ENCODE measurements around the gene CEP63.

CEP63 gene

GRCh38 chr3:134611516-134611915, 125.7 kb downstream of the CEP63 start:
- Mint-ChIP-seq H3K27ac (no peak overlapping the region), H3K27me3 (ENCODE audit: low read depth) (peaks cover 4% of the 10 kb centered on the region), H3K9me3 (no peaks in the 10 kb centered on the region), H3K4me1 (peaks cover 10% of the 10 kb centered on the region), H3K36me3 (ENCODE audit: low read depth) (no peaks in the 10 kb centered on the region), H3K4me3 (no peak overlapping the region)
- TF ChIP-seq, protein P1, sequence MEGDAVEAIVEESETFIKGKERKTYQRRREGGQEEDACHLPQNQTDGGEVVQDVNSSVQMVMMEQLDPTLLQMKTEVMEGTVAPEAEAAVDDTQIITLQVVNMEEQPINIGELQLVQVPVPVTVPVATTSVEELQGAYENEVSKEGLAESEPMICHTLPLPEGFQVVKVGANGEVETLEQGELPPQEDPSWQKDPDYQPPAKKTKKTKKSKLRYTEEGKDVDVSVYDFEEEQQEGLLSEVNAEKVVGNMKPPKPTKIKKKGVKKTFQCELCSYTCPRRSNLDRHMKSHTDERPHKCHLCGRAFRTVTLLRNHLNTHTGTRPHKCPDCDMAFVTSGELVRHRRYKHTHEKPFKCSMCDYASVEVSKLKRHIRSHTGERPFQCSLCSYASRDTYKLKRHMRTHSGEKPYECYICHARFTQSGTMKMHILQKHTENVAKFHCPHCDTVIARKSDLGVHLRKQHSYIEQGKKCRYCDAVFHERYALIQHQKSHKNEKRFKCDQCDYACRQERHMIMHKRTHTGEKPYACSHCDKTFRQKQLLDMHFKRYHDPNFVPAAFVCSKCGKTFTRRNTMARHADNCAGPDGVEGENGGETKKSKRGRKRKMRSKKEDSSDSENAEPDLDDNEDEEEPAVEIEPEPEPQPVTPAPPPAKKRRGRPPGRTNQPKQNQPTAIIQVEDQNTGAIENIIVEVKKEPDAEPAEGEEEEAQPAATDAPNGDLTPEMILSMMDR (IDR thresholded peaks at IDR 0.05; ENCODE audit: unreplicated experiment in 3 of 3): no peak

DNA sequence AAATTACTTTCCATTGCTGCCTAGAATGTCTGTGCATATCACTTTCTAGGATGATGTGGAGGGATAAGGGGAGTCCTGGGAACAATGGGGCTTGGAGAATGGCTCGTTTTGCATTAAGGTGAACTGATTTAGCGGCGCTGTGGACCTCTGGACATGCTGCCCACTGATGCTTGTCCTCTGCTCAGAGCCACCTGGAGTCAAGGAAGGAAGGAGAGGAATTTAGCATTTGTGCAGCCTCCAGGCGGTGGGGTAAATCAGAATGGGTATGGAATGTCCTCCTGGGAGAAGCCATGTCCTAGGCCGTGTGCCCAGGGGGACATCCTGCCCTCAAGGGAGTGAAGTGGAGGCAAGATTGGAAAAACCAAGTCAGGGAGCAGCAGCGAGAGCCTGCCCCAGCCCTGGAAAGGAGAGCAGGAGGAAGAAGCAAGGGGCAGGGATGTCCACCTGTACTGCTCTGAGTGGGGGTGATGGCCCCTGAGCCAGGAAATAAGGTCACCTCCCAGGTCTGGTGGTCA, 127.2 kb downstream of the CEP63 start:
- Mint-ChIP-seq H3K27ac (no peak overlapping the region), H3K4me3 (no peak overlapping the region)

GRCh38 chr3:134614955-134615354, 129.1 kb downstream of the CEP63 start:
- TF ChIP-seq, protein P1 (IDR thresholded peaks at IDR 0.05; ENCODE audit: unreplicated experiment in 3 of 3): no peak

More for the DNA sequence above, 127.2 kb downstream of the CEP63 start:
- Mint-ChIP-seq H3K4me1 (peaks cover 10% of the 10 kb centered on the region), H3K27me3 (ENCODE audit: low read depth) (peaks cover 4% of the 10 kb centered on the region), H3K9me3 (no peaks in the 10 kb centered on the region), H3K36me3 (ENCODE audit: low read depth) (no peaks in the 10 kb centered on the region)
- TF ChIP-seq, protein P1 (IDR thresholded peaks at IDR 0.05; ENCODE audit: unreplicated experiment in 3 of 3): no peak

GRCh38 chr3:134615743-134616142, 129.9 kb downstream of the CEP63 start:
- Mint-ChIP-seq H3K27me3 (ENCODE audit: low read depth) (no peaks in the 10 kb centered on the region), H3K36me3 (ENCODE audit: low read depth) (no peaks in the 10 kb centered on the region), H3K4me1 (no peaks in the 10 kb centered on the region), H3K9me3 (no peaks in the 10 kb centered on the region), H3K27ac (no peak overlapping the region), H3K4me3 (no peak overlapping the region)
- TF ChIP-seq, protein P1 (IDR thresholded peaks at IDR 0.05; ENCODE audit: unreplicated experiment in 3 of 3): no peak

More at GRCh38 chr3:134614955-134615354, 129.1 kb downstream of the CEP63 start:
- H3K4me3 Mint-ChIP-seq: no peak overlapping the region
- no peaks in the 10 kb centered on the region for H3K27me3 Mint-ChIP-seq (ENCODE audit: low read depth)
- no peaks in the 10 kb centered on the region for H3K9me3 Mint-ChIP-seq
- H3K27ac Mint-ChIP-seq: no peak overlapping the region
- no peaks in the 10 kb centered on the region for H3K4me1 Mint-ChIP-seq
- no peaks in the 10 kb centered on the region for H3K36me3 Mint-ChIP-seq (ENCODE audit: low read depth)

DNA sequence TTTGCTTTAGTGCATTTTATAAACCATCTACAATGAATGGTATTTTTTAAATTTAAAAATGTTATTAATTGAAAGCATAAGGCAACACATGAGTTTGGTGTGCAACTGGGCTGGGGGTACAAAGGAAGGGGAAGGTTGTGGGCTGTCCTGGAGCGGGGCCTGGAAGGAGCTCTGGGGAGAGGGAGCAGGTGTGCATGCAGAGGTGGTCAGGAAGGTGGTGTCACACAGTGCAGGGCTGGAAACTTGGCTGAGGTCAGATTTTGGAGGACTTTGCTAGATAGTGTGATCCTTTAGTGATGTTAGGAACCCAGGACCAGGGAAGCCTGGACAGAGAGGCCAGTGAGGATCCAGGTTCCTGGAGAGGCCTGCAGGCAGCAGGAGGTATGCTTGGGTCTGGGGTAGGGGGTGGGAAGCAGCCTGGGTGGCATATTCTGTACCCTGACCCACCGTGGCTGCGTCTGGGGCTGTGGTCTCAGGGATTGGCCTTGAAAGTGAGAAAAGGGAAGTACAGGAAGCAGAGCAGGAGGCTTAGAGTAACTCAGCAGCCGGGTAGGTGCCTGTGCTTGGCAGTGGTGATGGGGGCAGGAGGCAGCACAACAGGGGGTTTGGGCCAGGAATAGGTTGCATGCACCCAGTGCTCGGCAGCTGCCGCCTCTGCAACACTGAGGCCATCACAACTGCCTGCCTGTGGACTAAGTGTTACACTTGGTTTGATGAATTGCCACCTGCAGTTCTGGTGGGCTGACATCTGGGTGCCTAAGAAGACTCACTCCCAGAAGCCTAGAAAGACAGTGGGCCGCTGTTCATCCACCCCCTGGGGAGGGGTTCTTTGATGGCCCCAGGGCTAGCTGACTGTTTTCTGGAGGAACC, 132.0 kb downstream of the CEP63 start:
- TF ChIP-seq, protein P1 (IDR thresholded peaks at IDR 0.05; ENCODE audit: unreplicated experiment in 3 of 3): no peak
- H3K4me1 Mint-ChIP-seq: no peaks in the 10 kb centered on the region
- no peaks in the 10 kb centered on the region for H3K36me3 Mint-ChIP-seq (ENCODE audit: low read depth)
- no peaks in the 10 kb centered on the region for H3K9me3 Mint-ChIP-seq
- peaks cover 4% of the 10 kb centered on the region for H3K27me3 Mint-ChIP-seq (ENCODE audit: low read depth)
- no peak overlapping the region for H3K4me3 Mint-ChIP-seq
- no peak overlapping the region for H3K27ac Mint-ChIP-seq

Data from nephron (organoid).